Heart left ventricle (tissue), 13 donors: ENCODE results near the gene TOLLIP.

Source experiments
- CTCF ChIP-seq, 12 donors: fragments of 200-600 bp; sonication (generic) in 4 of 12; IDR thresholded peaks; one replicate each; pipeline versions ENCODE4 v1.5.0 to v1.8.0; 2018 to 2022; ENCODE audit warnings: antibody characterized with exemption in 12 of 12, mild to moderate bottlenecking in 5 of 12
- POLR2A ChIP-seq, 2 donors: fragments of 450-650 bp; IDR thresholded peaks; one replicate each; pipeline ENCODE4 v1.6.1; 2017; ENCODE audit warnings: antibody characterized with exemption in 2 of 2, mild to moderate bottlenecking in 2 of 2, moderate library complexity in 2 of 2
- donor health status: ischemic (EF 13 %, LVEDD 7.1; RV severe dilation, severe dysfunction).
- donor health status: DM: no; HTN: yes; CAD: no.
- donor health status: DM: no; HTN: no; CAD: no.
- donor health status: ischemic (EF 25% LVEDD 6.9; RV normal size, moderate dysfunction).
- donor health status: ischemic (EF 25% LVEDD 5.7; RV mildly dilated, moderate dysfunction).
- donor health status: ischemic (EF 35%, LVEDD 5.7; RV mildly dilated, moderate dysfunction).
- donor health status: nonischemic (EF 11% LVEDD 7.7; RV severe dilation, severe dysfunction).
- donor health status: DM: yes; HTN: yes; CAD: no.
- donor health status: PGD.
- donor health status: ischemic (EF 29% LVEDD 5.4; RV normal size, mild dysfunction).
- donor health status: nonischemic (EF 23%, LVEDD 6.1; RV moderate dilation, normal function).

- TF ChIP-seq CTCF (IDR thresholded peaks at IDR 0.05): no peak
- no peak for TF ChIP-seq POLR2A (IDR thresholded peaks at IDR 0.05)
Observed at GRCh38 chr11:1351278-1351937, 42.0 kb upstream of the TOLLIP start.
